GM18867 (cell line): ENCODE results near the gene ZNF227.
"Not testable (repeated sequence)": the region's sequence is repeated elsewhere in the genome, so short reads cannot be mapped to it uniquely, and the experiment has no call there.

Experiments
- ATAC-seq: cut with Tn5 transposase; IDR thresholded peaks from one replicate; pipeline ENCODE4 v1.9.1; 2021; ENCODE audit warnings: mild to moderate bottlenecking, moderate library complexity; ENCODE audit not compliant: unreplicated experiment

ZNF227 gene

DNA sequence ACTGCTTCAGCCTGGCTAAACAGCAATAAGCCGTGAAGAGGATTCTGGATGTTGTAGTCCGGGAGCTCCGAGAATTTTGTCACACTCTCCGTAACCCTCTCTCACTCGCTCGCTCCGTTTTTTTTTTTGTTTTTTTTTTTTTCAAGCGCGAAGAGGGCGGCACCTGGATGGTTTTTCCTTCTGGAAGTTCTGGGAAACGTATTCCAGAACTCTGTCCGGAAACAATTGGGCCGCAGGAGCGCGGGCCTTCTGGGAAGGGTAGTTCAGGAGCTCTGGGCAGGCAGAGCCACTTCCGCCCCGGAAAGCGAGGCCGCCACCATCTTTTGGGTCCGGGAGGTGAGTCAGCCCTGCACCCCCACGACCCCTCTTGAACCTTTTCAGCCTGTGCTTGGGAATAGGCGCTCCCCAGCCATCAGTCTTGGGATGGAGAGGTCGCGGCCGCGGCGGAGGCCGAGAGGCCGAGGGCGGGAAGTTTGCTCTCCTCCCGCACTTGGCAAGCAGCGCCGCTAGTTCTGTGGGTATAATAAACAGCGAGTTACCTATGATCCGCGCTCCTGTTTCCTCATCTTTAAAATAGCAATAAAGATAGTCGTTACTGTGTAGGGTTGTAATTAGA lies at the start of gene ZNF227:
ZNF227 (plus strand) TSS at position 283 of the 616 bp plus-strand sequence. CDS start 5,261 bp downstream, outside the sequence.
- ATAC-seq, result peak; percentile 90

DNA sequence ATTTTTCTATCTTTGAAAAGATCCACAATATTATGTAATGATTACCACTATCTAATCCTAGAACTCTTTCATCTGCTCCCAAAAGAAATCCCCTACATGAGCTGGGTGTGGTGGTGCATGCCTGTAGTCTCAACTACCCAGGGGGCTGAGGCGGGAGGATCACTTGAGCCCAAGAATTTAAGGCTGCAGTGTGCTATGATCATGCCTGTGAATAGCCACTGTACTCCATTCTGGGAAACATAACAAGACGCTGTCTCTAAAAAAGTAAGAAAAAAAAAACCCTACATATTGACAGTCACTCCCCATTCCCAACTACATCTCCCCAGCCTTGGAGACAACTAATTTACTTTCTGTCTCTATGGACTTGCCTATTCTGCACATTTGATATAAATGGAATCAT lies 48.5 kb upstream of the ZNF227 start:
- ATAC-seq, result no peak

GRCh38 chr19:44164327-44164672 lies 48.0 kb upstream of the ZNF227 start:
- no peak for ATAC-seq

DNA sequence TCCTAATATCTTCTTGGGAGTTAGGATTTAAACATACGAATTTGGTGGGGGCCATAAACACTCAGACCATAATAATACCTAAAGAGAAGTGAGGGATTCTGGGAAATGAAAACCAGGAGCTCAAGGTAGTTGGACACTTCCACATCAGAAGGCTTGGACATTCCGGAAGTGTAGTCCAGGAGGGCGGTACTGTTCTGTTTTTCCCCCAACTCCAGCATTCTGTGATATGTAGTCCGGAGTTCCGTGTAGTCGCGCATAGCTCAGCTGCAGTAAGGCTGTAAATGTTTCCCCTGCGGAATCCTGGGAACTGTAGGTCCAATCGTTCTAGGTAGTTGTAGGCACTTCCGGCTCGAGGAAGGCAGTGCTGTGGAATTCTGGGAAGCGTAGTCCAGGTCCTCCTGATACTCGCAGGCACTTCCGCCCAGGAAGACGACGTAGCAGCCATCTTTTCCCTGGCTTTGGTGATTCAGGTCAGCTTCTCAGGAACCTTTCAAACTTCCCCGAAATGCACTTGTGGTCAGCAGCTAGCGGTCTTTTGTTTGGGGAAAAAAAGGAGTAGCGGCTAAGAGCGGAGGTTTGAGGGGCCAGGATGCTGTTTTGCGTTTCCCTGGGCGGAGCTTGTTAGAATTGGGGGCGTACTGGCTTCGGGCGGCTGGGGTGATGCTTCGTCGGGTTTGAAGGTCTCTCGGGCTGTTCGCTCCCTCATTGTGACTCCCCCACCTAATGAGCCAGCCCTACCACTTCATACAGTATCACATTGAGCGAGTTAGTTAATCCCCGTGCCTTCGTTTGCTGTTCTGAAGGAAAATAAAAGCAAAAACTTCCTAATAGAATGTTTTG lies 47.4 kb upstream of the ZNF227 start, which contains the start of gene ZNF226:
ZNF226 (plus strand) TSS at position 428 of the 840 bp plus-strand sequence. CDS start 4,981 bp downstream, outside the sequence.
- peak; percentile 89 for ATAC-seq

- not testable (repeated sequence) for ATAC-seq
Measured at GRCh38 chr19:44170660-44171059, 41.7 kb upstream of the ZNF227 start.

GRCh38 chr19:44176590-44176989 lies 35.7 kb upstream of the ZNF227 start:
- ATAC-seq, result no peak

DNA sequence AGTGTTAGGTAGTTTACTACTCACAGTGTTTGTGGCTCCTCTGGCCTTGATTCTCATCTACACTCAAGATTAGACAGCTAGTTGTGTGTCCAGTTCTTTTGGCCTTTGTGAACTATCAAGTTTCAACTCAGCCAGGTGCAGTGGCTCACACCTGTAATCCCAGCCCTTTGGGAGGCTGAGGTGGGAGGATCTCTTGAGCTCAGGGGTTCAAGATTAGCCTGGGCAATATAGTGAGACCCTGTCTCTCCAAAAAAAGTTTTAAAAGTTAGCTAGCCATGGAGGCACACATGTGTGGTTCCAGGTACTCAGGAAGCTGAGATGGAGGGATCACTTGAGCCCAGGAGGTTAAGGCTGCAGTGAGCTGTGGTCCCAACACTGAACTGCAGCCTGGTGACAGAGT lies 31.4 kb upstream of the ZNF227 start:
- no peak for ATAC-seq

DNA sequence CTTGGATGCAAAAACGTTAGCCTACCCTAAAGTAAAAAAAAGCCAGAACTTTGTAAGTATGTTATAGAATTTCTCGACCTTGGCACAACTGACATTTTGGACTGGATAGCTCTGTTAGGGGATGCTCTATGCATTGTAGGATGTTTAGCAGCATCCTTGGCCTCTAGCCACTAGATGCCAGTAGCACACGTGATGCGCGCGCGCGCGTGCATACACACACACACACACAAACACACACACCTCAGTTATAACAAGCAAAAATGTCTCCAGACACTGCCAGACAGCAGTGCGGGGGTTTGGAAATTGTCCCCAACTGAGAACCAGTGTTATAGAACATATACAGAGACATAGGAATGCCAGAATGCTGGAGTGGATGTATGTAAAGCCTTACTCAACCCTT lies 30.2 kb upstream of the ZNF227 start:
- ATAC-seq, result no peak

DNA sequence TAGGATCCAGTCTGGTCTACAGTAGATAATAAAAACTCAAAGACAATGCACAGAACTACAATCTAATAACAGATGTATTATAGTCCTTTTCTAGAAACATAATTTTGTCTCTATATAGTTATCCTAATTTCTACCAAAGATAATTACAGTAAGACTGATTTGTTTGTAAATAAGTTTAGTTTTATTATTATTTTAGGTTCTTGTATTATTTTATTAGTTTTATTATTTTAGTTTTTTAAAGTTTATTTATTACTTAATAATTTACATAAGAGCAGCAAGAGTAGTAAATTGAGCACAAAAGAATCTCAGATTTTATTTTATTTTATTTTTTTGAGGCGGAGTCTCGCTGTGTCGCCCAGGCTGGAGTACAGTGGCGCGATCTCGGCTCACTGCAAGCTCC lies 22.3 kb upstream of the ZNF227 start:
- ATAC-seq, result no peak

GRCh38 chr19:44192127-44192526 lies 20.2 kb upstream of the ZNF227 start:
- no peak for ATAC-seq

DNA sequence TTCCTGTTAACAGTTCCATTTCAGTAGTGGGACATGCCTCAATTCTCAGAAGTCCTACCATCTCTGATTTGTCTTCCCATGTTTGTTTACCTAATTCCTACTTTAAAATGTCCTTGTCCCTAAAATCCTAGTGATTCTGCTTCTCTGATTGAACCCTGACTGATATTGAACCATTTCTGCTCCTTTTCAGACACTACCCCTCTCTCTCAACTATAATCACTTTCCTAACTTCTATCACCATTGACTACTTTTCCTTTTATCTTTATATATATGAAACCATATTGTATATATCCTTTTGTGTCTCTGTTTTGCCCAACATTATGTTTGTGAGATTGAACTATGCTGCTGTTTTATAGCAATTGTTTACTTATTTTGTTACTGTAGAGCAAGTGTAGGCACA lies 15.6 kb upstream of the ZNF227 start:
- ATAC-seq, result no peak

DNA sequence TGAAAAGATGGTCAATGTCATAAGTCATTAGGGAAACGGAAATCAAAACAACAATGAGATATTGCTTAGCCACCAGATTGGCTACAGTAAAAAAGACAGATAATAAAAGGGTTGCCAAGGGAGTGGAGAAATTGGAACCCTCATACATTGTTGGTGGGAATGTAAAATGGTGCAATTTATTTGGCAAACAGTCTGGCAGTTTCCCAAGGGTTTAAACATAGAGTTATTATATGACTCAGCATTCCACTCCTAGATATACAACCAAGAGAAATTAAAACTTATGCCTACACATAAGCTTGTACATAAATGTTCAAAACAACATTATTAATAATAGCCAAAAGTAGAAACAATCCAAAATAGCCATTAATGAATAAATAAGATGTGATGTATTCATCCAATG lies 9.9 kb upstream of the ZNF227 start:
- no peak for ATAC-seq

- ATAC-seq, result no peak
Measured at GRCh38 chr19:44202974-44203373, 9.4 kb upstream of the ZNF227 start.

DNA sequence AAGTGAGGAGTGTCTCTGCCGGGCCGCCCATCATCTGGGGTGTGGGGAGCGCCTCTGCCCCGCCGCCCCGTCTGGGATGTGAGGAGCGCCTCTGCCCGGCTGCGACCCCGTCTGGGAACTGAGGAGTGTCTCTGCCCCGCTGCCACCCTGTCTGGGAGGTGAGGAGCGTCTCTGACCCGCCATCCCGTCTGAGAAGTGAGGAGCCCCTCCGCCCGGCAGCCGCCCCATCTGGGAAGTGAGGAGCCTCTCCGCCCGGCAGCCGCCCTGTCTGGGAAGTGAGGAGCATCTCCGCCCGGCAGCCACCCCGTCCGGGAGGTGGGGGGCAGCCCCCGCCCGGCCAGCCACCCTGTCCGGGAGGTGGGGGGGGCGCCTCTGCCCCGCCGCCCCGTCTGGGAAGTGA lies 8.5 kb upstream of the ZNF227 start:
- not testable (repeated sequence) for ATAC-seq

DNA sequence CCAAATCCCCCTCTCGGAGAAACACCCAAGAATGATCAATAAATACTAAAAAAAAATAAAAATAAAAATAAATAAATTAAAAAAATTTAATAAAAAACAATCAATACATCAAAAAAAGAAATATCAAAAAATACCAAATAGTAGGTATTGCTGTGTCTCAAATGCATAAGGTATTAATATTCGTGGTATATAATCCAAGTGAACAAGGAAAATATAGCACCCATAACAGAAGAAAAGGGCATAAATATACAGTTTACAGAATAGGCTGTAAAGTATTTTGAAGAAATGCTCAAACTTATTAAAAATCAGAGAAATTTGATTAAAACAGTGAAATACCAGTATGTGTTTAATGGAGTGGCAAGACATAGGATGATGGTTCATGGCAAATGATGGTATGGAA lies 7.6 kb upstream of the ZNF227 start:
- no peak for ATAC-seq

- ATAC-seq, result peak; percentile 86
Measured at GRCh38 chr19:44207126-44207803, 5.1 kb upstream of the ZNF227 start.

DNA sequence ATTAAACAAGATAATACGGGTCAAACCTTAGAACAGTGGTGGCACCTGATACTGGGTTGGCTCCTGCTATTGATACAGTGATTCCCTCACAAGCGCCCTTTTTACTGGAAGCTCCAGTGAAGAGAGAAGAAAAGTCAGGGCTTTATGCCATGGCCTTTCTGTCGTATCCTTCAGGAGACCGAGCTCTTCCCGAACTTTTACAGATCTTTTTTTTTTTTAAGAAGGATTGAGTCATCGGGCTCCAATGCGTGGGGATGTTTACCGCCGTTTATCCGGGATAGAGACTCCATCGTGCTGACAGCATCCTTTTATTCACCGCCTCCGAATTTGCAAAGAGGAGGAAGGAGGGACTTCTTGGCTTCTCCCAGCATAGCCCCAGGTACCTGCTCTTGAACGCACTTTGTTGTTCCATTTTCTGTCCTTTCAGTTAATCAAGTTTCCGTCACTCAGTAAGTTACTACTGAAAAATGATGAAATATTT lies 574 bp downstream of the ZNF227 start:
- ATAC-seq, result no peak

GRCh38 chr19:44219926-44220325 lies 7.6 kb downstream of the ZNF227 start:
- ATAC-seq, result not testable (repeated sequence)

GRCh38 chr19:44220761-44221160 lies 8.4 kb downstream of the ZNF227 start:
- not testable (repeated sequence) for ATAC-seq

GRCh38 chr19:44221291-44221690 lies 9.0 kb downstream of the ZNF227 start:
- not testable (repeated sequence) for ATAC-seq

- ATAC-seq, result no peak
Measured at GRCh38 chr19:44228318-44228717, 16.0 kb downstream of the ZNF227 start.

DNA sequence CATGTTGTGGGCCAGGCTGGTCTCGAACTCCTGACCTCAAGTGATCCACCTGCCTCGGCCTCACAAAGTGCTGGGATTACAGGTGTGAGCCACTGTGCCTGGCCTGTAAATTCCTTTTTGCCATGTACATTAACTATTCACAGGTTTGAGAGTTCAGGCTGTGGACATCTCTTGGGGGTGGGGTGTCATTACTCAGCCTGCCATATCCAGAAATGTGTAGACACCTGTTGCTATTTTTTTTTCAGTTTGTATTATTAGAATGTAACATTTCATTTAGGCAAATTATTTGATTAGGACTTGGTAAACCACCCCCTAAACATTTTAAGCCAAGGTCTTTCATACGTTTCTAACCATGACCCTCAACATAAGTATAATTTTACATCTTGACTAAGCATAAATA lies 20.5 kb downstream of the ZNF227 start:
- no peak for ATAC-seq
